ENCODE measurements around the gene CRY2. TPM values are rescaled to one million over a fixed set of nuclear protein-coding genes. Genes with fewer than 3 reads are reported as not detected.

CRY2 gene
- total RNA-seq, 2 donors from 2014 or later, result 18.5 to 30.2 TPM

DNA sequence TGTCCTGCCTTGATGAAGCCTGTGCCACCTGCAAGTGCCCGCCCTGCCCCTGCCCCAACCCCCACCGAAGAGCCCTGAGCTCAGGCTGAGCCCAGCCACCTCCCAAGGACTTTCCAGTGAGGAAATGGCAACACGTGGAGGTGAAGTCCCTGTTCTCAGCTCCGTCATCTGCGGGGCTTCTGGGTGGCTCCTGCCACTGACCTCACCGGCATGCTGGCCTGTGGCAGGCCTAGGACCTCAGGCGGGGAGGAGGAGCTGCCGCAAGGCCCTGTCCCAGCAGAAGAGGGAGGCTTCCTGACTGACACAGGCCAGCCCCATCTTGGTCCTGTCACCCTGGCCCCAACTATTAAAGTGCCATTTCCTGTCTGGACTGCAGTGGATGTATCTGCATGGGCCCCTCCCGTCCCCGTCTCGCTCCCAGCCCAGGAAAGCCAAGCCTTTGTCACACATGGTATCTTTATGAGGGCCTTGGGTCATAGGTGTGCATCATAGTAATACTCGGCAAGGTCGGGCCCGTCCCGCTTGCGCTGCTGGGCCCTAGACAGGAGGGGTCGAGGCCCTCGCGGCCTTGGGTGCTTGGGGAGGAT is 58.9 kb downstream of the CRY2 start:
- intact Hi-C loops (cut with DNase I), result no loop called here
- TF ChIP-seq, protein P1, sequence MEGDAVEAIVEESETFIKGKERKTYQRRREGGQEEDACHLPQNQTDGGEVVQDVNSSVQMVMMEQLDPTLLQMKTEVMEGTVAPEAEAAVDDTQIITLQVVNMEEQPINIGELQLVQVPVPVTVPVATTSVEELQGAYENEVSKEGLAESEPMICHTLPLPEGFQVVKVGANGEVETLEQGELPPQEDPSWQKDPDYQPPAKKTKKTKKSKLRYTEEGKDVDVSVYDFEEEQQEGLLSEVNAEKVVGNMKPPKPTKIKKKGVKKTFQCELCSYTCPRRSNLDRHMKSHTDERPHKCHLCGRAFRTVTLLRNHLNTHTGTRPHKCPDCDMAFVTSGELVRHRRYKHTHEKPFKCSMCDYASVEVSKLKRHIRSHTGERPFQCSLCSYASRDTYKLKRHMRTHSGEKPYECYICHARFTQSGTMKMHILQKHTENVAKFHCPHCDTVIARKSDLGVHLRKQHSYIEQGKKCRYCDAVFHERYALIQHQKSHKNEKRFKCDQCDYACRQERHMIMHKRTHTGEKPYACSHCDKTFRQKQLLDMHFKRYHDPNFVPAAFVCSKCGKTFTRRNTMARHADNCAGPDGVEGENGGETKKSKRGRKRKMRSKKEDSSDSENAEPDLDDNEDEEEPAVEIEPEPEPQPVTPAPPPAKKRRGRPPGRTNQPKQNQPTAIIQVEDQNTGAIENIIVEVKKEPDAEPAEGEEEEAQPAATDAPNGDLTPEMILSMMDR (IDR thresholded peaks at IDR 0.05), result no peak
- H3K9ac ChIP-seq (ENCODE audit: low read depth in 2 of 2, low read length in 2 of 2), result no peak overlapping the region
- H3K36me3 ChIP-seq, result no peaks in the 10 kb centered on the region
- H3K27ac ChIP-seq, result no peak overlapping the region
- H3K27me3 ChIP-seq, result no peaks in the 10 kb centered on the region
- no peaks in the 10 kb centered on the region for H3K4me1 ChIP-seq
- H3K4me3 ChIP-seq, result no peak overlapping the region
- DNase-seq, result peak; percentile 42
- no peaks in the 10 kb centered on the region for H3K9me3 ChIP-seq

- no peaks in the 10 kb centered on the region for H3K27me3 ChIP-seq
- H3K36me3 ChIP-seq, result no peaks in the 10 kb centered on the region
- H3K9me3 ChIP-seq, result no peaks in the 10 kb centered on the region
- intact Hi-C loops (cut with DNase I), result no loop called here
- no peak within 1 kb of the TSS for H3K9ac ChIP-seq (ENCODE audit: low read depth in 2 of 2, low read length in 2 of 2)
- no peak within 1 kb of the TSS for H3K4me3 ChIP-seq
- H3K27ac ChIP-seq, result no peak within 1 kb of the TSS
- DNase-seq, result no peak
- TF ChIP-seq, protein P1 (IDR thresholded peaks at IDR 0.05), result no peak
- no peaks in the 10 kb centered on the region for H3K4me1 ChIP-seq
Measured at GRCh38 chr11:45906965-45907611, 59.8 kb downstream of the CRY2 start, which contains the start of gene FREY1. TSS of gene FREY1 (minus strand) at chr11:45907271. CDS start at chr11:45907245, 26 bp downstream.

- Histone ChIP-seq H3K27ac (no peak overlapping the region), H3K9me3 (no peaks in the 10 kb centered on the region), H3K9ac (ENCODE audit: low read depth in 2 of 2, low read length in 2 of 2) (no peak overlapping the region), H3K36me3 (peaks cover 1% of the 10 kb centered on the region), H3K4me3 (no peak overlapping the region), H3K27me3 (no peaks in the 10 kb centered on the region), H3K4me1 (no peaks in the 10 kb centered on the region)
- TF ChIP-seq, protein P1 (IDR thresholded peaks at IDR 0.05), result no peak
- DNase-seq, result no peak
- intact Hi-C loops (cut with DNase I), result no loop called here
Measured at GRCh38 chr11:45907911-45908370, 60.7 kb downstream of the CRY2 start.

- Histone ChIP-seq H3K36me3 (peaks cover 18% of the 10 kb centered on the region), H3K4me1 (no peaks in the 10 kb centered on the region), H3K27ac (no peak overlapping the region), H3K9ac (ENCODE audit: low read depth in 2 of 2, low read length in 2 of 2) (no peak overlapping the region), H3K9me3 (no peaks in the 10 kb centered on the region), H3K4me3 (no peak overlapping the region), H3K27me3 (no peaks in the 10 kb centered on the region)
- intact Hi-C loops (cut with DNase I), result no loop called here
- DNase-seq, result no peak
- TF ChIP-seq, protein P1 (IDR thresholded peaks at IDR 0.05), result no peak
Measured at GRCh38 chr11:45909594-45910475, 62.6 kb downstream of the CRY2 start.

DNA sequence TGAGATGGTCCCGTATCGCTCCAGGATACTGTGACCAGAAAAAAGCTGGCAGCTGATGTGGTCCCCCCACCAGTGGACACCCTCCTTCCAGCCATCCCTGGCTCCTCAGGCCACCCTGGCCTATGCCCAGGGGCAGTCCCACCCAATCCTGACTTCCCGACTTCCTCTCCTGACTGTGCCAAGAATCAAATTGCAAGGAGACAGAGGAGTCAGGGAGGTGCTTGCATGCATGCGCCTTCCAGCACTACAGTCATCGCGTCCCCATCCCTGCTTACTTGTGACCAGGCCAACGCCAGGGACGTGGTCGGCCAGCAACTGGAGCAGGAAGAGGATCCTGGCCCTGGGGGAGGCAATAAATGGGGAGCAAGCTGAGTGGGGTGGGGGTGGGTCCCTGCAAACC is 63.3 kb downstream of the CRY2 start:
- Histone ChIP-seq H3K9ac (ENCODE audit: low read depth in 2 of 2, low read length in 2 of 2) (no peak overlapping the region), H3K27me3 (no peaks in the 10 kb centered on the region), H3K4me3 (no peak overlapping the region), H3K27ac (no peak overlapping the region), H3K4me1 (no peaks in the 10 kb centered on the region), H3K36me3 (peaks cover 18% of the 10 kb centered on the region), H3K9me3 (no peaks in the 10 kb centered on the region)
- intact Hi-C loops (cut with DNase I), result no loop called here
- DNase-seq, result no peak
- TF ChIP-seq, protein P1 (IDR thresholded peaks at IDR 0.05), result no peak
